Upper lobe of left lung (tissue), 6 donors: ENCODE results near the gene CMIP. TPM values are rescaled to one million over a fixed set of nuclear protein-coding genes. Genes with fewer than 3 reads are reported as not detected.

Experiments
- ATAC-seq, 2 donors: fragments of 200-7000 bp; cut with Tn5 transposase; one replicate each; pipeline ENCODE4 v1.9.1; 2022; ENCODE audit warnings: mild to moderate bottlenecking in 2 of 2, moderate library complexity in 2 of 2; ENCODE audit not compliant: low FRiP score in 2 of 2
- DNase-seq, 2 donors: peaks; one replicate each; pipeline ENCODE4 v3.0.0-alpha.2; 2019 to 2020
- H3K27ac ChIP-seq, 4 donors: fragments of 200-600 bp; sonication (generic); one replicate each; pipeline ENCODE4 v1.5.1; 2016 to 2019
- H3K27me3 ChIP-seq, 4 donors: fragments of 200-600 bp; sonication (generic); one replicate each; pipeline ENCODE4 v1.5.1; 2017 to 2019
- H3K36me3 ChIP-seq, 4 donors: fragments of 200-600 bp; sonication (generic); one replicate each; pipeline ENCODE4 v1.5.1; 2016 to 2019
- H3K4me1 ChIP-seq, 4 donors: fragments of 200-600 bp; sonication (generic); one replicate each; pipeline ENCODE4 v1.5.1; 2018 to 2019
- H3K4me3 ChIP-seq, 4 donors: fragments of 200-600 bp; sonication (generic); one replicate each; pipeline ENCODE4 v1.5.1; 2017 to 2019; ENCODE audit warnings: mild to moderate bottlenecking in 2 of 4, moderate library complexity in 1 of 4
- H3K9me3 ChIP-seq, 4 donors: fragments of 200-600 bp; sonication (generic); one replicate each; pipeline ENCODE4 v1.5.1; 2018 to 2019
- EP300 ChIP-seq, 4 donors: sonication (generic); formaldehyde crosslinking; IDR thresholded peaks; one replicate each; pipeline ENCODE4 v1.5.1; 2017; ENCODE audit warnings: antibody characterized with exemption in 4 of 4, control low read depth in 2 of 4
- POLR2A ChIP-seq, 4 donors: fragments of 450-650 bp; IDR thresholded peaks; one replicate each; pipeline ENCODE4 v1.5.1; 2016 to 2017; ENCODE audit warnings: antibody characterized with exemption in 4 of 4, mild to moderate bottlenecking in 2 of 4
- POLR2AphosphoS5 ChIP-seq, 2 donors: sonication (generic); formaldehyde crosslinking; IDR thresholded peaks; one replicate each; pipeline ENCODE4 v1.5.1; 2017; ENCODE audit warnings: antibody characterized with exemption in 2 of 2
- WGBS, 2 donors: methylation state at CpG; one replicate each; pipeline ENCODE4 v1.1.5; 2017 to 2018; 5-methylcytosine and 5-hydroxymethylcytosine counted together
- total RNA-seq, 6 donors: library from RNA; depleted of rRNA in 4 of 6; stranded (reverse); fragments of >200 nt in 4 of 6; gene quantifications; one replicate each; pipeline versions ENCODE4 v1.1.0 to v1.2.1, GENCODE V29; 2016 to 2021
- TF ChIP-seq, protein P1 (sequence below), 6 experiments: fragments of 450-650 bp in 4 of 6; fragments of 200-600 bp in 2 of 6; sonication (generic) in 2 of 6; IDR thresholded peaks; one replicate each; pipeline ENCODE4 v1.5.1; 2016 to 2019; ENCODE audit warnings: antibody characterized with exemption in 6 of 6
- donor health status: DM: no; HTN: no; CAD: no; lungs with moderate emphysema.
- donor health status: DM: no; HTN: yes; CAD: no; lungs with severe emphysema.

Gene CMIP
- total RNA-seq, 6 donors from 2014 or later, result 48.3 to 109 (median 67.6) TPM

DNA sequence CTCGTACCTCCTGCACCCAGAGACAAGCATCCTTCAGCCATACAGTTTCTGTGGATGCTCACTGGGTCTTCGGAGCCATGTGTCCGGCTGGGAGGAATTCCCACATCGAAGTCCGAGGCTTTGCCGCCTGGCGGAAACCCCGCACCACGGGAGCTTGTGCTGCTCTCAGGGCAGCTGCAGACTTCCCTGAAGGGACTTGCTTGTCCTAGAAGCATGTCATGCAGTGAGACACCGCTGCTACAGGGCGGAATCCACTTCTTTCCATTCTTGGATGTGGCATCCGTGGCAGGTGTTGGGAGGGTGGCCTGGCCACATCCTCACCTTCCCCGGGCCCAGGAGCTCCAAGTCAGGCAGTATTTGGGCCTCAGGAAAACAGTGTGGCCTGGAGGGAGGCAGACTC lies 122.5 kb downstream of the CMIP start:
- no peak for TF ChIP-seq POLR2A (IDR thresholded peaks at IDR 0.05)
- TF ChIP-seq, protein P1, sequence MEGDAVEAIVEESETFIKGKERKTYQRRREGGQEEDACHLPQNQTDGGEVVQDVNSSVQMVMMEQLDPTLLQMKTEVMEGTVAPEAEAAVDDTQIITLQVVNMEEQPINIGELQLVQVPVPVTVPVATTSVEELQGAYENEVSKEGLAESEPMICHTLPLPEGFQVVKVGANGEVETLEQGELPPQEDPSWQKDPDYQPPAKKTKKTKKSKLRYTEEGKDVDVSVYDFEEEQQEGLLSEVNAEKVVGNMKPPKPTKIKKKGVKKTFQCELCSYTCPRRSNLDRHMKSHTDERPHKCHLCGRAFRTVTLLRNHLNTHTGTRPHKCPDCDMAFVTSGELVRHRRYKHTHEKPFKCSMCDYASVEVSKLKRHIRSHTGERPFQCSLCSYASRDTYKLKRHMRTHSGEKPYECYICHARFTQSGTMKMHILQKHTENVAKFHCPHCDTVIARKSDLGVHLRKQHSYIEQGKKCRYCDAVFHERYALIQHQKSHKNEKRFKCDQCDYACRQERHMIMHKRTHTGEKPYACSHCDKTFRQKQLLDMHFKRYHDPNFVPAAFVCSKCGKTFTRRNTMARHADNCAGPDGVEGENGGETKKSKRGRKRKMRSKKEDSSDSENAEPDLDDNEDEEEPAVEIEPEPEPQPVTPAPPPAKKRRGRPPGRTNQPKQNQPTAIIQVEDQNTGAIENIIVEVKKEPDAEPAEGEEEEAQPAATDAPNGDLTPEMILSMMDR (IDR thresholded peaks at IDR 0.05), result no peak
- TF ChIP-seq EP300 (IDR thresholded peaks at IDR 0.05), result no peak
- TF ChIP-seq POLR2AphosphoS5 (IDR thresholded peaks at IDR 0.05), result no peak

DNA sequence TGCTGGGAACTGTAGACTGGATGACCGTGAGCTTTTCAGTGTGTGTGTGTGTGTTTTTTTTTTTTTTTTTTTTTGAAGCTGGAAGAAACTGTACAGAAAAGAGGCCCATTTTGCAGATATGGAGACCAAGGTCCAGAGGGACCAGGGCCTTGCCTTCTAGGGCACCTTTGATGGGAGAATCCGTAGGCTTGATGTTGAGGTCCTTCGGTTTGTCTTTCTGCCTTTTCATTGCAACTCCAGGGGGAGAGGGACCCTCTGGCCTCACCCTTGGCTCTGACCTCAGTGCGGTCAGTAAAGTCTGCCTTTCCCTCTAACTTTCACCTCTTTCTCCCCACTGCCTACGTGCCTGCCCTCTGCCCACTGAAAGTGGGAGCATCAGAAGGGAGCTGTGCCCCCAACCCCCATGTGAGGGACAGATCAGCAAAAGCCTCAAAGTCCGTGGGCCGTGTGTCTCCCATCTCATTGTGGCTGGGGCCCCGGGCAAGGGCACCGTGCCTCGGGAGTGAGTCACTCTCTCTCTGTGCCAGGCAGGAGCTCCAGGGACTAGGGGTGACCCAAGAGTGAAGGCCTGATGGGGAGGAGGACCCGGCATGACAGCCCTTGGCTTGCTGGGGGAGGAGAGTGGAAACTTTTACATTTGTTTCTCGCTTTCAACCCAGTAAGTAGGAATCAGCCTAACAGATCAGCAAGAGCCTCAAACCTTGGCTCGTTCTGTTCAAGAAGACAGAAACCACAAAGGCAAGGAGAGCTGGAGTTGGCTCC lies 123.6 kb downstream of the CMIP start:
- peak; percentile 9 to 27 for ATAC-seq
- H3K36me3 ChIP-seq, result no peaks in the 10 kb centered on the region
- TF ChIP-seq, protein P1 (IDR thresholded peaks at IDR 0.05), result no peak
- TF ChIP-seq POLR2AphosphoS5 (IDR thresholded peaks at IDR 0.05) (no peak), POLR2A (IDR thresholded peaks at IDR 0.05) (no peak), EP300 (IDR thresholded peaks at IDR 0.05) (no peak)
- no peak overlapping the region for H3K4me3 ChIP-seq
- H3K27ac ChIP-seq, result no peak overlapping the region
- H3K4me1 ChIP-seq, result peaks cover 0 to 29% (median 9%) of the 10 kb centered on the region in 4 donors
- no peaks in the 10 kb centered on the region for H3K27me3 ChIP-seq
- peak; percentile 54 to 66 for DNase-seq
- WGBS, 2 donors, result 69 to 82% methylated on average over 6 to 11 of the region's 13 CpGs
- H3K9me3 ChIP-seq, result no peaks in the 10 kb centered on the region

More for the DNA sequence above, 122.5 kb downstream of the CMIP start:
- H3K4me1 ChIP-seq, result peaks cover 0 to 38% (median 9%) of the 10 kb centered on the region in 4 donors
- no peak for DNase-seq
- no peak overlapping the region for H3K27ac ChIP-seq
- H3K36me3 ChIP-seq, result no peaks in the 10 kb centered on the region
- no peak overlapping the region for H3K4me3 ChIP-seq
- ATAC-seq, result no peak
- 80 to 87% methylated on average over 7 to 13 of the region's 13 CpGs for whole genome bisulfite sequencing, 2 donors
- no peaks in the 10 kb centered on the region for H3K9me3 ChIP-seq
- no peaks in the 10 kb centered on the region for H3K27me3 ChIP-seq

DNA sequence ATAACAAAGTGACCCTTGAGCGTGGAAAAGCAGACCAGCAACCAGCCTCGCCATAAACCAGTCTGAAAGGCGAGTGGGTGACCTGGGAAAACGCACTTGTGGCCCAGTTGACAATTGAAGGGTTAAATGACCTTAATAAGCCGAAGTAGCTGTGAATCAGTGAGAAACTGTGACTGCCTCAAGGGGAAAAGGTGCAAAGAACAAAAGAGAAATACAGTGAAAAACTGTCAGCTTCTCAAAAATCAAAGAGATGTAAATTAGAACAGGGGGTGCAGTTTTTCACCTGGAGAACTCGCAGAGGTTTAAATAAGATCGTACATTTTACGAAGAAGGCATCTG lies 124.1 kb downstream of the CMIP start:
- no peak for TF ChIP-seq POLR2A (IDR thresholded peaks at IDR 0.05)
- TF ChIP-seq, protein P1 (IDR thresholded peaks at IDR 0.05), result no peak
- TF ChIP-seq EP300 (IDR thresholded peaks at IDR 0.05), result no peak
- no peak for TF ChIP-seq POLR2AphosphoS5 (IDR thresholded peaks at IDR 0.05)
- no peak for DNase-seq
- Histone ChIP-seq H3K4me1 (peaks cover 0 to 24% (median 9%) of the 10 kb centered on the region in 4 donors), H3K9me3 (no peaks in the 10 kb centered on the region), H3K27ac (no peak overlapping the region), H3K4me3 (no peak overlapping the region), H3K27me3 (no peaks in the 10 kb centered on the region), H3K36me3 (no peaks in the 10 kb centered on the region)
- WGBS, 2 donors, result 76 to 81% methylated on average over 8 of the region's 8 CpGs
- ATAC-seq, result no peak

DNA sequence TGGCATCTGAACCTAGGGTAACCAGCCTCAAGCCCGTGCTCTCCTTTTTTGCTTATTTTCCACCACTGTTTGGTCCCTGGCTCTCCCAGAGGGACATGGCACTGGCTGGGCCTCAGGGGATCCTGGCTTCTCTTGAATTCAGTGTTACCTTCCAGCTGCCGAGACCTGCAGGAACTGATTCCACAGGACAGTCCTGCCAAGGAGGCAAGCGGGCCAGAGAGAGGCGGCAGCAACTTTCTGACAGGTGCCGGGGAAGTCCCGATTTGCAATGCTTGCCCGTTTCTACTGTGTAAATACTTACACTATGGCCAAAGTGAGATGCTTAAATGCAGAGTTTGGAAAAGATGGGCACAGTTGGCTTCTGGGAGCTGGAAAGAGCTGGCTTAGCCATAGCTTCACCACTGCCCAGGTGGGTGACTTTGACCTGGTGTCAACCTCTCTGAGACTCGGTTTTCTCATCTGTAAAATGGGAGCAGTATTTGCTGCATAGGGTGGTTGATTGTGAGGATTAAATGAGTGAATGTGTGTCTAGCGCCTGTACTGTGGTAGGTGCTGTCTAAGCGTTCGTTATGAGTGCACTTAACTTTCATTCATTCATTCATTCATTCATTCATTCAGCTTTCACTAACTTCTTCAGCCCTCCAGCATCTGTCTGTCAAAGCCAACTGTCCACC lies 124.9 kb downstream of the CMIP start:
- WGBS, 2 donors, result 64 to 79% methylated on average over 11 of the region's 11 CpGs
- DNase-seq (no peak), ATAC-seq (no peak)
- no peak overlapping the region for H3K27ac ChIP-seq
- H3K4me1 ChIP-seq, result peaks cover 0 to 17% (median 4%) of the 10 kb centered on the region in 4 donors
- no peak overlapping the region for H3K4me3 ChIP-seq
- no peaks in the 10 kb centered on the region for H3K27me3 ChIP-seq
- no peaks in the 10 kb centered on the region for H3K9me3 ChIP-seq
- TF ChIP-seq, protein P1 (IDR thresholded peaks at IDR 0.05), result no peak
- TF ChIP-seq POLR2A (IDR thresholded peaks at IDR 0.05), result no peak
- no peak for TF ChIP-seq POLR2AphosphoS5 (IDR thresholded peaks at IDR 0.05)
- TF ChIP-seq EP300 (IDR thresholded peaks at IDR 0.05), result no peak
- H3K36me3 ChIP-seq, result no peaks in the 10 kb centered on the region
